Muscle layer of colon (tissue), 2 donors: Measurements from ENCODE around the gene TFF3.

ENCODE experiments used
- H3K27ac ChIP-seq: one replicate; pipeline ENCODE4 v1.7.0; 2013; ENCODE audit warnings: low read depth, mild to moderate bottlenecking, low read length, moderate library complexity
- H3K27me3 ChIP-seq, 2 donors: one replicate each; pipeline ENCODE4 v1.7.0; 2013; ENCODE audit warnings: low read length in 2 of 2, mild to moderate bottlenecking in 2 of 2; ENCODE audit not compliant: insufficient read depth in 2 of 2, control insufficient read depth in 1 of 2
- H3K36me3 ChIP-seq: one replicate; pipeline ENCODE4 v1.7.0; 2013; ENCODE audit warnings: mild to moderate bottlenecking, low read length; ENCODE audit not compliant: insufficient read depth
- H3K4me1 ChIP-seq: one replicate; pipeline ENCODE4 v1.7.0; 2013; ENCODE audit warnings: mild to moderate bottlenecking, low read length; ENCODE audit not compliant: insufficient read depth
- H3K4me3 ChIP-seq, 2 donors: one replicate each; pipeline ENCODE4 v1.7.0; 2013; ENCODE audit warnings: low read length in 2 of 2, low read depth in 1 of 2, mild to moderate bottlenecking in 1 of 2, moderate library complexity in 1 of 2
- H3K9ac ChIP-seq: one replicate; pipeline ENCODE4 v1.7.0; 2013; ENCODE audit warnings: low read length
- H3K9me3 ChIP-seq: one replicate; pipeline ENCODE4 v1.7.0; 2013; ENCODE audit warnings: mild to moderate bottlenecking, low read length
- donor health status: abdominal sarcoma.
- donor health status: Adenocarcinoma of cecum.

TFF3 gene

GRCh38 chr21:42291003-42291750, 24.0 kb downstream of the TFF3 start:
- Histone ChIP-seq H3K9ac (no peak overlapping the region), H3K4me1 (no peaks in the 10 kb centered on the region), H3K4me3 (no peak overlapping the region), H3K9me3 (no peaks in the 10 kb centered on the region), H3K27me3 (no peaks in the 10 kb centered on the region), H3K27ac (no peak overlapping the region), H3K36me3 (peaks cover 61% of the 10 kb centered on the region)

- Histone ChIP-seq H3K36me3 (peaks cover 61% of the 10 kb centered on the region), H3K27ac (no peak overlapping the region), H3K4me1 (no peaks in the 10 kb centered on the region)
Measured at GRCh38 chr21:42290505-42290904, 24.7 kb downstream of the TFF3 start.

GRCh38 chr21:42289926-42290325, 25.3 kb downstream of the TFF3 start:
- Histone ChIP-seq H3K4me1 (no peaks in the 10 kb centered on the region), H3K27me3 (no peaks in the 10 kb centered on the region), H3K9me3 (no peaks in the 10 kb centered on the region), H3K4me3 (no peak overlapping the region), H3K36me3 (peaks cover 58% of the 10 kb centered on the region), H3K9ac (no peak overlapping the region), H3K27ac (no peak overlapping the region)

More at GRCh38 chr21:42290505-42290904, 24.7 kb downstream of the TFF3 start:
- Histone ChIP-seq H3K4me3 (no peak overlapping the region), H3K27me3 (no peaks in the 10 kb centered on the region), H3K9ac (no peak overlapping the region), H3K9me3 (no peaks in the 10 kb centered on the region)

GRCh38 chr21:42288962-42289361, 26.2 kb downstream of the TFF3 start:
- no peak overlapping the region for H3K27ac ChIP-seq
- H3K27me3 ChIP-seq, result no peaks in the 10 kb centered on the region
- H3K4me3 ChIP-seq, result no peak overlapping the region
- H3K4me1 ChIP-seq, result no peaks in the 10 kb centered on the region
- H3K9me3 ChIP-seq, result no peaks in the 10 kb centered on the region
- H3K9ac ChIP-seq, result no peak overlapping the region
- peaks cover 58% of the 10 kb centered on the region for H3K36me3 ChIP-seq

- Histone ChIP-seq H3K4me3 (no peak overlapping the region), H3K9me3 (no peaks in the 10 kb centered on the region), H3K4me1 (no peaks in the 10 kb centered on the region), H3K36me3 (peaks cover 61% of the 10 kb centered on the region), H3K27ac (no peak overlapping the region), H3K9ac (no peak overlapping the region), H3K27me3 (no peaks in the 10 kb centered on the region)
Measured at GRCh38 chr21:42287193-42288083, 27.8 kb downstream of the TFF3 start.

- Histone ChIP-seq H3K27ac (no peak overlapping the region), H3K9ac (no peak overlapping the region), H3K4me1 (no peaks in the 10 kb centered on the region), H3K9me3 (no peaks in the 10 kb centered on the region), H3K27me3 (no peaks in the 10 kb centered on the region), H3K36me3 (peaks cover 61% of the 10 kb centered on the region), H3K4me3 (no peak overlapping the region)
Measured at GRCh38 chr21:42286416-42286815, 28.8 kb downstream of the TFF3 start.

- no peaks in the 10 kb centered on the region for H3K4me1 ChIP-seq
- no peaks in the 10 kb centered on the region for H3K9me3 ChIP-seq
- no peak overlapping the region for H3K9ac ChIP-seq
- H3K36me3 ChIP-seq, result peaks cover 54% of the 10 kb centered on the region
- H3K4me3 ChIP-seq, result no peak overlapping the region
- no peak overlapping the region for H3K27ac ChIP-seq
- H3K27me3 ChIP-seq, result no peaks in the 10 kb centered on the region
Measured at GRCh38 chr21:42285569-42286245, 29.5 kb downstream of the TFF3 start.

- Histone ChIP-seq H3K36me3 (peaks cover 50% of the 10 kb centered on the region), H3K4me1 (no peaks in the 10 kb centered on the region), H3K27ac (no peak overlapping the region), H3K9me3 (no peaks in the 10 kb centered on the region), H3K4me3 (no peak overlapping the region), H3K27me3 (no peaks in the 10 kb centered on the region), H3K9ac (no peak overlapping the region)
Measured at GRCh38 chr21:42282715-42283114, 32.5 kb downstream of the TFF3 start.

GRCh38 chr21:42282021-42282420, 33.2 kb downstream of the TFF3 start:
- no peak overlapping the region for H3K9ac ChIP-seq
- H3K9me3 ChIP-seq, result no peaks in the 10 kb centered on the region
- no peaks in the 10 kb centered on the region for H3K4me1 ChIP-seq
- H3K4me3 ChIP-seq, result no peak overlapping the region
- H3K27me3 ChIP-seq, result no peaks in the 10 kb centered on the region
- H3K36me3 ChIP-seq, result peaks cover 50% of the 10 kb centered on the region
- H3K27ac ChIP-seq, result no peak overlapping the region

GRCh38 chr21:42281181-42281680, 34.0 kb downstream of the TFF3 start:
- H3K4me3 ChIP-seq, result no peak overlapping the region
- H3K4me1 ChIP-seq, result no peaks in the 10 kb centered on the region
- no peak overlapping the region for H3K27ac ChIP-seq
- H3K36me3 ChIP-seq, result peaks cover 50% of the 10 kb centered on the region
- H3K27me3 ChIP-seq, result no peaks in the 10 kb centered on the region
- H3K9ac ChIP-seq, result no peak overlapping the region
- H3K9me3 ChIP-seq, result no peaks in the 10 kb centered on the region
